SK-N-SH (cell line): Measurements from ENCODE around the gene CTXND1. TPM values are rescaled to one million over a fixed set of nuclear protein-coding genes. Genes with fewer than 3 reads are reported as not detected.

ENCODE experiments used
- CTCF ChIA-PET: fragments of 300-600, 350-600 bp; formaldehyde crosslinking; extraction: SDS; loops from one replicate; lab custom pipeline; 2021; lab: Yijun Ruan, JAX
- POLR2A ChIA-PET: fragments of 350-600 bp; sonication (Branson Sonifier 250); formaldehyde crosslinking; extraction: SDS; loops from one replicate; lab custom pipeline; 2020; ENCODE audit warnings: antibody characterized with exemption, inconsistent platforms; lab: Yijun Ruan, JAX
- DNase-seq: peaks from one replicate; pipeline ENCODE4 v3.0.0; 2012
- H2AFZ ChIP-seq: fragments of 200-600 bp; sonication (generic); 2 replicates; pipeline ENCODE4 v1.8.1; 2016; ENCODE audit warnings: antibody characterized with exemption, mild to moderate bottlenecking, low read depth
- H3F3A ChIP-seq: fragments of 200-600 bp; sonication (generic); replicated peaks from 2 replicates; pipeline ENCODE3; 2016; ENCODE audit warnings: antibody characterized with exemption, mild to moderate bottlenecking; ENCODE audit not compliant: insufficient read depth
- H3K27ac ChIP-seq, 2 experiments: fragments of 200-500 bp in 1 of 2; fragments of 200-600 bp in 1 of 2; sonication (Bioruptor generic) in 1 of 2; sonication (generic), shearing (Covaris generic) in 1 of 2; 2 replicates each; pipeline versions ENCODE4 v1.5.1 to v1.6.1; 2014 to 2016; ENCODE audit warnings: low read depth in 2 of 2, inconsistent platforms in 1 of 2, low read length in 1 of 2, mild to moderate bottlenecking in 1 of 2, mixed read lengths in 1 of 2
- H3K27me3 ChIP-seq: fragments of 200-600 bp; sonication (generic), shearing (Covaris generic); 2 replicates; pipeline ENCODE4 v1.6.1; 2016; ENCODE audit warnings: mixed run types; ENCODE audit not compliant: insufficient read depth
- H3K36me3 ChIP-seq, 2 experiments: fragments of 200-500 bp in 1 of 2; fragments of 200-600 bp in 1 of 2; sonication (Bioruptor generic) in 1 of 2; sonication (generic) in 1 of 2; replicated peaks in 1 of 2; 2 replicates each; pipeline versions ENCODE3 to v1.5.1; 2014 to 2016; ENCODE audit warnings: low read length in 1 of 2, mild to moderate bottlenecking in 1 of 2; ENCODE audit not compliant: insufficient read depth in 2 of 2, control insufficient read depth in 1 of 2
- H3K4me1 ChIP-seq, 2 experiments: fragments of 200-500 bp in 1 of 2; fragments of 200-600 bp in 1 of 2; sonication (Bioruptor generic) in 1 of 2; sonication (generic), shearing (Covaris generic) in 1 of 2; 2 replicates each; pipeline versions ENCODE4 v1.5.1 to v1.6.1; 2014 to 2016; ENCODE audit warnings: low read depth in 1 of 2, low read length in 1 of 2, mixed run types in 1 of 2; ENCODE audit not compliant: insufficient read depth in 2 of 2, control insufficient read depth in 1 of 2
- H3K4me2 ChIP-seq: fragments of 200-600 bp; sonication (generic), shearing (Covaris generic); 2 replicates; pipeline ENCODE4 v1.6.1; 2017; ENCODE audit warnings: mixed run types
- H3K4me3 ChIP-seq, 2 experiments: fragments of 200-500 bp in 1 of 2; fragments of 200-600 bp in 1 of 2; sonication (Bioruptor generic) in 1 of 2; sonication (generic), shearing (Covaris generic) in 1 of 2; 2 replicates each; pipeline versions ENCODE4 v1.5.1 to v1.8.1; 2014 to 2016; ENCODE audit warnings: low read depth in 2 of 2, inconsistent platforms in 1 of 2, low read length in 1 of 2, mild to moderate bottlenecking in 1 of 2, mixed read lengths in 1 of 2, moderate library complexity in 1 of 2
- H3K79me2 ChIP-seq: fragments of 200-600 bp; sonication (generic); 2 replicates; pipeline ENCODE4 v1.8.1; 2017; ENCODE audit warnings: mild to moderate bottlenecking; ENCODE audit not compliant: insufficient read depth
- H3K9ac ChIP-seq: fragments of 200-600 bp; sonication (generic); 2 replicates; pipeline ENCODE4 v1.6.1; 2017; ENCODE audit warnings: mixed run types
- H3K9me2 ChIP-seq: fragments of 200-600 bp; sonication (generic); 2 replicates; pipeline ENCODE4 v1.6.1; 2017; ENCODE audit warnings: mixed run types
- H3K9me3 ChIP-seq: fragments of 200-600 bp; sonication (generic); 2 replicates; pipeline ENCODE4 v1.6.1; 2017; ENCODE audit warnings: mixed run types, mild to moderate bottlenecking, moderate library complexity
- H4K20me1 ChIP-seq: fragments of 200-600 bp; sonication (generic); 2 replicates; pipeline ENCODE4 v1.6.1; 2017; ENCODE audit warnings: mild to moderate bottlenecking, mixed run types; ENCODE audit not compliant: insufficient read depth
- CTCF ChIP-seq: fragments of 200-600 bp; sonication (generic); IDR thresholded peaks from 2 replicates; pipeline ENCODE4 v1.6.1; 2017; ENCODE audit warnings: antibody characterized with exemption, mild to moderate bottlenecking, moderate library complexity
- EZH2phosphoT487 ChIP-seq: fragments of 200-600 bp; sonication (generic); IDR thresholded peaks from 2 replicates; pipeline ENCODE4 v1.6.1; 2017; ENCODE audit warnings: low read depth, mixed run types, mild to moderate bottlenecking, antibody characterized with exemption, moderate library complexity, borderline replicate concordance
- FOSL2 ChIP-seq: IDR thresholded peaks from 2 replicates; pipeline ENCODE4 v1.4.0; 2012; ENCODE audit warnings: low read depth, mild to moderate bottlenecking, moderate library complexity, borderline replicate concordance
- FOXJ3 ChIP-seq: sonication (generic); formaldehyde crosslinking; IDR thresholded peaks from 2 replicates; pipeline ENCODE4 v1.5.1; 2020; ENCODE audit warnings: mild to moderate bottlenecking, missing genetic modification reagents
- GABPA ChIP-seq: IDR thresholded peaks from 2 replicates; pipeline ENCODE4 v1.4.0; 2012; ENCODE audit warnings: low read depth, mild to moderate bottlenecking
- GATA2 ChIP-seq: sonication (generic); formaldehyde crosslinking; IDR thresholded peaks from 2 replicates; pipeline ENCODE4 v1.5.0; 2020; ENCODE audit warnings: mild to moderate bottlenecking, missing genetic modification reagents
- IRF3 ChIP-seq: fragments of 150-350 bp; IDR thresholded peaks from 2 replicates; pipeline ENCODE4 v1.6.1; 2016; ENCODE audit warnings: mild to moderate bottlenecking, low read depth, low read length
- MAX ChIP-seq: IDR thresholded peaks from 2 replicates; pipeline ENCODE4 v1.4.0; 2012; ENCODE audit warnings: low read depth
- NFIC ChIP-seq: IDR thresholded peaks from 2 replicates; pipeline ENCODE4 v1.4.0; 2012; ENCODE audit warnings: borderline replicate concordance
- NRF1 ChIP-seq: IDR thresholded peaks from 2 replicates; pipeline ENCODE4 v1.6.1; 2012; ENCODE audit warnings: low read depth, mild to moderate bottlenecking, low read length
- POLR2AphosphoS5 ChIP-seq: IDR thresholded peaks from 2 replicates; pipeline ENCODE4 v1.6.1; 2012; ENCODE audit warnings: low read depth, low read length
- RCOR1 ChIP-seq: fragments of 150-350 bp; IDR thresholded peaks from 2 replicates; pipeline ENCODE4 v1.6.1; 2017; ENCODE audit warnings: antibody characterized with exemption, low read length
- RXRA ChIP-seq: IDR thresholded peaks from 2 replicates; pipeline ENCODE4 v1.4.0; 2012; ENCODE audit warnings: low read depth, mild to moderate bottlenecking, borderline replicate concordance
- SIN3A ChIP-seq: IDR thresholded peaks from 2 replicates; pipeline ENCODE4 v1.6.1; 2012; ENCODE audit warnings: low read depth, mild to moderate bottlenecking, low read length, moderate library complexity, borderline replicate concordance
- SMC3 ChIP-seq: IDR thresholded peaks from 2 replicates; pipeline ENCODE4 v1.6.1; 2012; ENCODE audit warnings: low read depth, low read length, improper control_type of control experiment
- TEAD4 ChIP-seq: IDR thresholded peaks from 2 replicates; pipeline ENCODE4 v1.4.0; 2012; ENCODE audit warnings: mild to moderate bottlenecking, borderline replicate concordance; ENCODE audit not compliant: insufficient read depth
- USF1 ChIP-seq: IDR thresholded peaks from 2 replicates; pipeline ENCODE4 v1.4.0; 2012; ENCODE audit warnings: low read depth, borderline replicate concordance
- WGBS: methylation state at CpG from one replicate; pipeline ENCODE4 v1.1.6; 2017; ENCODE audit warnings: low lambda C conversion rate; 5-methylcytosine and 5-hydroxymethylcytosine counted together
- polyA plus RNA-seq, 3 experiments: library from polyadenylated mRNA; depleted of rRNA; stranded (reverse); fragments of >200 nt; gene quantifications; 2 replicates each; pipeline ENCODE4 v1.2.3, GENCODE V29; 2012

Gene CTXND1
- not detected in 2 replicates for polyA plus RNA-seq (2012; rRNA removed)
- polyA plus RNA-seq (2012; cell fraction: cytosol; rRNA removed): not detected in 2 replicates
- polyA plus RNA-seq (2012; cell fraction: nucleus; rRNA removed): not detected in 2 replicates

- H3K9me2 ChIP-seq: no peaks in the 10 kb centered on the region
- POLR2A ChIA-PET: no interaction called here
- no peak for TF ChIP-seq MAX
- TF ChIP-seq USF1: no peak
- no peak for TF ChIP-seq RCOR1
- TF ChIP-seq TEAD4: no peak
- TF ChIP-seq NFIC: no peak
- no peak for TF ChIP-seq CTCF
- TF ChIP-seq IRF3: no peak
- TF ChIP-seq FOXJ3 (CRISPR knock-in tag): no peak
- TF ChIP-seq EZH2phosphoT487: peak; percentile 19; the same call in 1 of the 2 replicates
- H3K4me1 ChIP-seq: peaks cover 0 to 3% of the 10 kb centered on the region in 2 experiments; a peak in 1 of 4 replicates
- H3K79me2 ChIP-seq: no peaks in the 10 kb centered on the region
- CTCF ChIA-PET: interaction anchor here (1.8 kb wide), 1 partner anchor 11 kb away, joined by 7 read pairs; no protein-coding TSS in a partner anchor
- peaks cover 55% of the 10 kb centered on the region; the same call in 1 of the 2 replicates for H3K27me3 ChIP-seq
- peak within 1 kb of the TSS; percentile 67 for H3K4me2 ChIP-seq
- no peak within 1 kb of the TSS for H3K27ac ChIP-seq
- no peaks in the 10 kb centered on the region for H4K20me1 ChIP-seq
- H3K9me3 ChIP-seq: no peaks in the 10 kb centered on the region
- no peak within 1 kb of the TSS for H3K9ac ChIP-seq
- no peaks in the 10 kb centered on the region for H3K36me3 ChIP-seq
- H2AFZ ChIP-seq: no peak within 1 kb of the TSS
- DNase-seq: no peak
- peak within 1 kb of the TSS; percentile 39 to 46; a peak in 3 of 4 replicates for H3K4me3 ChIP-seq
- whole genome bisulfite sequencing: 2% methylated on average over 9 of the region's 24 CpGs
- H3F3A ChIP-seq: no peaks in the 10 kb centered on the region
Observed at GRCh38 chr15:80252121-80252518, at the start of gene CTXND1. TSS of gene CTXND1 (minus strand) at chr15:80252213. CDS start at chr15:80201949, 50,264 bp downstream.

- H3K9ac ChIP-seq: no peak overlapping the region
- no peak overlapping the region for H2AFZ ChIP-seq
- no peaks in the 10 kb centered on the region for H3K9me2 ChIP-seq
- 22% methylated on average over 1 of the region's 1 CpG for WGBS
- no peak overlapping the region for H3K4me2 ChIP-seq
- no peaks in the 10 kb centered on the region for H3K27me3 ChIP-seq
- no peaks in the 10 kb centered on the region for H3K36me3 ChIP-seq
- no peak for DNase-seq
- H3K79me2 ChIP-seq: no peaks in the 10 kb centered on the region
- TF ChIP-seq GATA2 (CRISPR knock-in tag) (no peak), GABPA (no peak), SMC3 (no peak), MAX (no peak), FOSL2 (no peak), IRF3 (no peak), CTCF (no peak), NRF1 (no peak), RXRA (no peak), POLR2AphosphoS5 (no peak), SIN3A (no peak)
- no peaks in the 10 kb centered on the region for H4K20me1 ChIP-seq
- ChIA-PET CTCF (no interaction called here), POLR2A (interaction anchor here (0.7 kb wide), 1 partner anchor 358 kb away, joined by 3 read pairs; no protein-coding TSS in a partner anchor)
- no peak overlapping the region for H3K4me3 ChIP-seq
- H3K4me1 ChIP-seq: no peaks in the 10 kb centered on the region
- H3F3A ChIP-seq: no peaks in the 10 kb centered on the region
- no peak overlapping the region for H3K27ac ChIP-seq
- no peaks in the 10 kb centered on the region for H3K9me3 ChIP-seq
Observed at GRCh38 chr15:80301472-80301871, 49.5 kb upstream of the CTXND1 start.
